GM19023 (cell line): Measurements from ENCODE around the gene JPT2.
"Not testable (repeated sequence)": the region's sequence is repeated elsewhere in the genome, so short reads cannot be mapped to it uniquely, and the experiment has no call there.

ENCODE experiments used
- ATAC-seq: cut with Tn5 transposase; IDR thresholded peaks from one replicate; pipeline ENCODE4 v1.9.1; 2021; ENCODE audit warnings: mild to moderate bottlenecking, moderate library complexity; ENCODE audit not compliant: unreplicated experiment

The JPT2 gene

GRCh38 chr16:1727651-1728624, 49.9 kb downstream of the JPT2 start:
- no peak for ATAC-seq

- ATAC-seq = no peak
Observed at GRCh38 chr16:1729026-1729425, 50.9 kb downstream of the JPT2 start.

- ATAC-seq = no peak
Observed at GRCh38 chr16:1729445-1729844, 51.4 kb downstream of the JPT2 start.

- ATAC-seq = no peak
Observed at GRCh38 chr16:1731073-1731472, 53.0 kb downstream of the JPT2 start.

GRCh38 chr16:1731603-1732002, 53.5 kb downstream of the JPT2 start:
- no peak for ATAC-seq

GRCh38 chr16:1732071-1732470, 54.0 kb downstream of the JPT2 start:
- no peak for ATAC-seq

GRCh38 chr16:1732551-1732987, 54.5 kb downstream of the JPT2 start:
- not testable (repeated sequence) for ATAC-seq

GRCh38 chr16:1734123-1734522, 56.0 kb downstream of the JPT2 start:
- no peak for ATAC-seq

GRCh38 chr16:1734816-1735215, 56.7 kb downstream of the JPT2 start:
- no peak for ATAC-seq

GRCh38 chr16:1740234-1740633, 62.2 kb downstream of the JPT2 start:
- no peak for ATAC-seq

- ATAC-seq = no peak
Observed at GRCh38 chr16:1740781-1741490, 62.9 kb downstream of the JPT2 start.

GRCh38 chr16:1741553-1742165, 63.6 kb downstream of the JPT2 start:
- no peak for ATAC-seq

GRCh38 chr16:1743376-1744337, 65.6 kb downstream of the JPT2 start:
- ATAC-seq = no peak

GRCh38 chr16:1744338-1744840, 66.3 kb downstream of the JPT2 start:
- no peak for ATAC-seq

GRCh38 chr16:1745181-1745899, 67.3 kb downstream of the JPT2 start:
- ATAC-seq = no peak

- ATAC-seq = no peak
Observed at GRCh38 chr16:1745900-1746692, 68.0 kb downstream of the JPT2 start.

GRCh38 chr16:1746693-1747195, 68.7 kb downstream of the JPT2 start:
- ATAC-seq = no peak

- ATAC-seq = no peak
Observed at GRCh38 chr16:1747934-1748333, 69.9 kb downstream of the JPT2 start.
